ENCODE data around the gene ATM. TPM values are rescaled to one million over a fixed set of nuclear protein-coding genes. Genes with fewer than 3 reads are reported as not detected.

The ATM gene
- total RNA-seq (2022) (70.6 and 73.6 TPM in 2 replicates), Bru-seq, nascent RNA (percentile 84 among the genes with signal in this experiment), BruChase-seq, experiment 1, labeled RNA remaining after a 6-hour chase (percentile 91 among the genes with signal in this experiment), BruChase-seq, experiment 2, labeled RNA remaining after a 2-hour chase (percentile 89 among the genes with signal in this experiment)
- long read RNA-seq, full-length matches to known transcripts = 1 of 15 reads
- long read RNA-seq, partial matches to known transcripts = 6 of 15 reads
- long read RNA-seq, other reads (novel, unspliced or antisense) = 8 of 15 reads

- peaks cover 37% of the 10 kb centered on the region for H3K4me1 Mint-ChIP-seq (ENCODE audit: insufficient read depth, unreplicated experiment)
- no peak within 1 kb of the TSS for H3K4me3 Mint-ChIP-seq (ENCODE audit: unreplicated experiment)
- CTCF ChIA-PET = interaction anchor here (0.6 to 2.1 kb wide), 12 partner anchors 9 to 425 kb away, joined by 3 to 6 read pairs (median 3); no protein-coding TSS in a partner anchor
- POLR2A ChIA-PET = interaction anchor here (0.5 to 3.7 kb wide), 36 partner anchors 8 to 1507 kb away, joined by 3 to 25 read pairs (median 4); partner anchors contain the start of genes ACAT1, CUL5, DDX10 and EXPH5
- H3K27me3 Mint-ChIP-seq (ENCODE audit: insufficient read depth, unreplicated experiment) = no peaks in the 10 kb centered on the region
- BruUV-seq (replicated peaks) = no TSS peak
- intact Hi-C loops (cut with micrococcal nuclease) = loop anchor here (2.0 kb wide), 3 partner anchors 100 to 432 kb away; partner anchors contain the start of gene C11orf65
- H3K9me3 Mint-ChIP-seq (ENCODE audit: unreplicated experiment) = no peaks in the 10 kb centered on the region
- H3K27ac Mint-ChIP-seq (ENCODE audit: low read depth, unreplicated experiment) = no peak within 1 kb of the TSS
- TF ChIP-seq, protein P1, sequence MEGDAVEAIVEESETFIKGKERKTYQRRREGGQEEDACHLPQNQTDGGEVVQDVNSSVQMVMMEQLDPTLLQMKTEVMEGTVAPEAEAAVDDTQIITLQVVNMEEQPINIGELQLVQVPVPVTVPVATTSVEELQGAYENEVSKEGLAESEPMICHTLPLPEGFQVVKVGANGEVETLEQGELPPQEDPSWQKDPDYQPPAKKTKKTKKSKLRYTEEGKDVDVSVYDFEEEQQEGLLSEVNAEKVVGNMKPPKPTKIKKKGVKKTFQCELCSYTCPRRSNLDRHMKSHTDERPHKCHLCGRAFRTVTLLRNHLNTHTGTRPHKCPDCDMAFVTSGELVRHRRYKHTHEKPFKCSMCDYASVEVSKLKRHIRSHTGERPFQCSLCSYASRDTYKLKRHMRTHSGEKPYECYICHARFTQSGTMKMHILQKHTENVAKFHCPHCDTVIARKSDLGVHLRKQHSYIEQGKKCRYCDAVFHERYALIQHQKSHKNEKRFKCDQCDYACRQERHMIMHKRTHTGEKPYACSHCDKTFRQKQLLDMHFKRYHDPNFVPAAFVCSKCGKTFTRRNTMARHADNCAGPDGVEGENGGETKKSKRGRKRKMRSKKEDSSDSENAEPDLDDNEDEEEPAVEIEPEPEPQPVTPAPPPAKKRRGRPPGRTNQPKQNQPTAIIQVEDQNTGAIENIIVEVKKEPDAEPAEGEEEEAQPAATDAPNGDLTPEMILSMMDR (IDR thresholded peaks at IDR 0.05; ENCODE audit: unreplicated experiment) = peak; percentile 57
- DNase-seq (ENCODE audit: unreplicated experiment) = peak; percentile 98
- peaks cover 23% of the 10 kb centered on the region for H3K36me3 Mint-ChIP-seq (ENCODE audit: insufficient read depth, unreplicated experiment)
Observed at GRCh38 chr11:108222574-108223347, at the start of gene ATM, which contains the start of gene NPAT. Gene ATM, plus strand, starts transcription at chr11:108223067. Its CDS starts 4,558 bp downstream, at chr11:108227625. Gene NPAT, minus strand, starts transcription at chr11:108222638. Its CDS starts 102 bp downstream, at chr11:108222536.

DNA sequence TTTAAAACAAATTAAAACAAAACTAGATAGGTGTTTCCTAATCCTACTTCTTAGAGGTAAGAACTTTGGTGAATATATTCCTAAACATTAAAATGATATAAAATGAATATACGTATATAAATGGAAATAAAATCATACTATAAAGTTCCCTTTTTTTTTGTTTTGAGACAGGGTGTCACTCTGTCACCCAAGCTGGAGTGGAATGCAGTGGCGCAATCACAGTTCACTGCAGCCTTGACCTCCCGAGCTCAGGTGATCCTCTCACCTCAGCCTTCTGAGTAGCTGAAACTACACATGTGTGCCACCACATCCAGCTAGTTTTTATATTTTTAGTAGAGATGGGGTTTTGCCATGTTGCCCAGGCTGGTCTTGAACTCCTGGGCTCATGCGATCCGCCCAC is 45.3 kb upstream of the ATM start:
- CTCF ChIA-PET = interaction anchor here (0.8 to 1.8 kb wide), 2 partner anchors 15 to 29 kb away, joined by 3 to 4 read pairs; no protein-coding TSS in a partner anchor
- Mint-ChIP-seq H3K4me3 (ENCODE audit: unreplicated experiment) (no peak overlapping the region), H3K36me3 (ENCODE audit: insufficient read depth, unreplicated experiment) (peaks cover 61% of the 10 kb centered on the region), H3K27me3 (ENCODE audit: insufficient read depth, unreplicated experiment) (no peaks in the 10 kb centered on the region), H3K9me3 (ENCODE audit: unreplicated experiment) (no peaks in the 10 kb centered on the region), H3K4me1 (ENCODE audit: insufficient read depth, unreplicated experiment) (no peaks in the 10 kb centered on the region), H3K27ac (ENCODE audit: low read depth, unreplicated experiment) (no peak overlapping the region)
- no TSS peak for BruUV-seq (replicated peaks)
- TF ChIP-seq, protein P1 (IDR thresholded peaks at IDR 0.05; ENCODE audit: unreplicated experiment) = no peak
- intact Hi-C loops (cut with micrococcal nuclease) = no loop called here
- POLR2A ChIA-PET = interaction anchor here (0.5 to 1.0 kb wide), 2 partner anchors 21 to 319 kb away, joined by 3 read pairs; no protein-coding TSS in a partner anchor
- no peak for DNase-seq (ENCODE audit: unreplicated experiment)

DNA sequence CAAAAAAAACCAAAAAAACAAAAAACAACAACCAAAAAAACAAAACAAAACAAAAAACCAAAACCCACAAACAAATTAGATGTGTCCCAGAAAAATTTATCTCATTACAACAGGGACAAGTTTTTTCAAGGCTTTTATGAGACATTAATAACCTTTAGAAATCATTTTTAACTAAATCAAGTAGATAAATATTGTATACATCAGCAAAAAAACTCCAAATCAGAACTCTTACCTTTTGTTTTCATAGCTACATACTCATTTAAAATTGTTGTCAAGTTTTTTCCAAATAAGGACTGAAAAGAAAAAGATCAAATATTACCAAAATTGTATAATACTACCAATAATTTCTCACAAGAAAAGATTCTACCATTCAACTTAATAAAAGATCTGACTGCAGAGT is 29.1 kb upstream of the ATM start:
- Mint-ChIP-seq H3K4me1 (ENCODE audit: insufficient read depth, unreplicated experiment) (peaks cover 3% of the 10 kb centered on the region), H3K4me3 (ENCODE audit: unreplicated experiment) (no peak overlapping the region), H3K27me3 (ENCODE audit: insufficient read depth, unreplicated experiment) (no peaks in the 10 kb centered on the region), H3K9me3 (ENCODE audit: unreplicated experiment) (no peaks in the 10 kb centered on the region), H3K36me3 (ENCODE audit: insufficient read depth, unreplicated experiment) (peaks cover 58% of the 10 kb centered on the region), H3K27ac (ENCODE audit: low read depth, unreplicated experiment) (no peak overlapping the region)
- ChIA-PET POLR2A (interaction anchor here (0.7 to 3.8 kb wide), 3 partner anchors 29 to 100 kb away, joined by 3 to 17 read pairs (median 4); partner anchors contain the start of genes ATM and NPAT), CTCF (interaction anchor here (0.6 to 1.3 kb wide), 2 partner anchors 75 to 218 kb away, joined by 3 read pairs; no protein-coding TSS in a partner anchor)
- intact Hi-C loops (cut with micrococcal nuclease) = no loop called here
- no TSS peak for BruUV-seq (replicated peaks)
- TF ChIP-seq, protein P1 (IDR thresholded peaks at IDR 0.05; ENCODE audit: unreplicated experiment) = no peak
- no peak for DNase-seq (ENCODE audit: unreplicated experiment)

- Mint-ChIP-seq H3K9me3 (ENCODE audit: unreplicated experiment) (no peaks in the 10 kb centered on the region), H3K4me3 (ENCODE audit: unreplicated experiment) (no peak overlapping the region), H3K27ac (ENCODE audit: low read depth, unreplicated experiment) (no peak overlapping the region), H3K36me3 (ENCODE audit: insufficient read depth, unreplicated experiment) (peaks cover 47% of the 10 kb centered on the region), H3K4me1 (ENCODE audit: insufficient read depth, unreplicated experiment) (peaks cover 23% of the 10 kb centered on the region), H3K27me3 (ENCODE audit: insufficient read depth, unreplicated experiment) (no peaks in the 10 kb centered on the region)
- no TSS peak for BruUV-seq (replicated peaks)
- TF ChIP-seq, protein P1 (IDR thresholded peaks at IDR 0.05; ENCODE audit: unreplicated experiment) = no peak
- ChIA-PET CTCF (no interaction called here), POLR2A (interaction anchor here (0.8 to 1.0 kb wide), 2 partner anchors 9 to 25 kb away, joined by 3 to 4 read pairs; partner anchors contain the start of gene NPAT)
- intact Hi-C loops (cut with micrococcal nuclease) = no loop called here
- no peak for DNase-seq (ENCODE audit: unreplicated experiment)
Observed at GRCh38 chr11:108196901-108197300, 26.0 kb upstream of the ATM start.

Measured in MCF 10A (cell line).